ENCODE measurements around the gene PRKCZ.
"Not testable (repeated sequence)": the region's sequence is repeated elsewhere in the genome, so short reads cannot be mapped to it uniquely, and the experiment has no call there.

PRKCZ gene

DNA sequence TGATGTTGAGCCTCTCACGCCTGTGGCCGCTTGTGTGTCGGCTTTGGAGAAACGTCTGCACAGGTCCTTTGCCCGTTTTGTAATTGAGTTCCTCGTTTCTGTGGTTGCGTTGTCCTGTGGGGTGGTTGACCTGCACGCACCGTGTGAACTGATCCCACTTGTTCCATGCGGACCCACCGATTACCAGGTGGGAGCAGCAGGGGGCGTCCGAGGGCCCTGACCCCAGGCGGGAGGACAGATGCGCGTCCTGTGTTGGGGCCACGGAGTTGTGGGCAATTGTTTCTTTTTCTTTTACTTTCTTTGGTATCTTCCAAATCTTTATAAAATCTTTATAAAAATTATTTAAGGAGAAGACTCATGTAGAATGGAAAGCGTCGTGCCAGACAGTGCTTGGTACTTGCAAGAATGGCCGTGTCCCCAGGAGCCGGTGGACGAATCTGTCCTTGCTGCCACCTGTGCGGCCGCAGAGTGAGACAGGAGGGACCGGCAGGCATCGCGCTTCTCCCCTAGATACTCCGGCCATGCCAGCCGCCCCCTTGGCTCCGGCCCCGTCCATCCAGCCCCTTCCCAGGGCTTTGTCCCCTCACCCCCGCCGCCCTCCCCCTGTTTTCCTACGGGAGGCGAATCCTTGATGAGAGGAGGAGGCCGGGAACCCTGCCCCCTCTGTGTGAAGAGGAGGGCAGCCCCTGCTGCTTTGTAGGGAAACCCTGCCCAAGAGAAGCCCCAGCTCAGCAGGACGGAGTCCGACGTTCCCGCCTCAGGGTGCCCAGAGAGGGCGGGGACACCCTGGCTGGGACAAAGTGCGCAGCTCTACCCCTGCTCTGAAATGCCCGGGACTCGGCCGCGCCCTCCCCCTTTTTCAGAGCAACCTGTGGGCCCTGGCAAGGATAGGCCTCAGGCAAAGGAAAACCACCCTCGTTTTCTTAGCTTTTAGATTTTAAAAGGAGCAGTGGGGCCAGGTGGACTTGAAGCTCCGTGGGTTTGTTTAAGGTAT, 41.7 kb downstream of the PRKCZ start:
- H3K36me3 Mint-ChIP-seq (ENCODE audit: insufficient read depth) = peaks cover 2% of the 10 kb centered on the region

DNA sequence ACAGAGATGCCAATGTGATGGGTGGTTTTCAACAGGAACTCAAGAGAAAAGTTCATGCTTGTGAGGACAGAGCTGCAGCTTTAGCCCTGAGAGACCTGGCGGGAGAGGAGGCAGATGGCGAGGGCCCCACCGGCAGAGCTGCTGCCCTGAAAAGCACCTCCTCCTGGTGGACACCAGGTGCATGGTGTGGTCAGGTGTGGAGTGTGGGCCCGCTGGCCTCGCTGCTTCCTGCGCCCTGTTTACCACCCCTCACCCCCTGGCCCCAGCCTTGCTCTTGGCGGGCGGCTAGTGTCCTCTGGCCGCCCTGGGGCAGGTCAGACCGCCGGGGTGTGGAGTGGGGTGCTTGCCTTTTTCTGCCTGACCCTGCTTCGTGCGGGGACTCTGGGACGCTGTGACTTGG, 42.8 kb downstream of the PRKCZ start:
- DNase-seq (ENCODE audit: low spot score in 2 of 2) (no peak), ATAC-seq (replicated peaks; ENCODE audit: extremely low read depth, poor library complexity, severe bottlenecking) (no peak)
- no peak overlapping the region for H3K4me3 Mint-ChIP-seq
- H3K4me1 Mint-ChIP-seq = no peaks in the 10 kb centered on the region
- no peak overlapping the region for H3K27ac Mint-ChIP-seq (ENCODE audit: low read depth)
- no peaks in the 10 kb centered on the region for H3K36me3 Mint-ChIP-seq (ENCODE audit: insufficient read depth)
- H3K27me3 Mint-ChIP-seq = no peaks in the 10 kb centered on the region
- H3K9me3 Mint-ChIP-seq = no peaks in the 10 kb centered on the region

More for the DNA sequence above, 41.7 kb downstream of the PRKCZ start:
- H3K9me3 Mint-ChIP-seq = no peaks in the 10 kb centered on the region
- H3K27me3 Mint-ChIP-seq = no peaks in the 10 kb centered on the region
- peak in 1 of 2 donors; percentile 37 for DNase-seq (ENCODE audit: low spot score in 2 of 2)
- H3K4me1 Mint-ChIP-seq = no peaks in the 10 kb centered on the region
- no peak overlapping the region for H3K27ac Mint-ChIP-seq (ENCODE audit: low read depth)
- no peak for ATAC-seq (replicated peaks; ENCODE audit: extremely low read depth, poor library complexity, severe bottlenecking)
- H3K4me3 Mint-ChIP-seq = no peak overlapping the region

DNA sequence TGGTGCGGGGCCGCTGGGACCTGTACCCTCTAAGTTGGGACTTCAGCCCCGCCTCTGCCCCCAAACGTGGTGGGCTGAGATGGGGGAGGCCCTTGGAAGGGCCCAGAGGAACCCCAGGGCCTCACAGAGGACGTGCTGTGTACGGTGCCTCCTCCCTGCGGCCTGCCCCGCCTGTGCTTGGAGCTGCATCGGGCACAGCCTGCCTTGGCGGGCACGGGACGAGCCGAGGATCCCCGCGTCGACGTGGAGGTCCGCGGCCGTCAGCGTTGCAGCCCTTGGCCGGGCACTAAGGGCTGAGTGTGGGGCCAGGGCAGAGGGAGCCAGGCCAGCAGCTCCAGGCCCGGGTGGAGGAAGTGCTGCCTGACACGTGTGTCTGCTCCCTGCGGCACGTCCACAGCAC, 43.4 kb downstream of the PRKCZ start:
- no peak for ATAC-seq (replicated peaks; ENCODE audit: extremely low read depth, poor library complexity, severe bottlenecking)
- no peaks in the 10 kb centered on the region for H3K27me3 Mint-ChIP-seq
- no peak overlapping the region for H3K4me3 Mint-ChIP-seq
- DNase-seq (ENCODE audit: low spot score in 2 of 2) = no peak
- no peaks in the 10 kb centered on the region for H3K4me1 Mint-ChIP-seq
- no peaks in the 10 kb centered on the region for H3K9me3 Mint-ChIP-seq
- no peaks in the 10 kb centered on the region for H3K36me3 Mint-ChIP-seq (ENCODE audit: insufficient read depth)
- H3K27ac Mint-ChIP-seq (ENCODE audit: low read depth) = no peak overlapping the region

DNA sequence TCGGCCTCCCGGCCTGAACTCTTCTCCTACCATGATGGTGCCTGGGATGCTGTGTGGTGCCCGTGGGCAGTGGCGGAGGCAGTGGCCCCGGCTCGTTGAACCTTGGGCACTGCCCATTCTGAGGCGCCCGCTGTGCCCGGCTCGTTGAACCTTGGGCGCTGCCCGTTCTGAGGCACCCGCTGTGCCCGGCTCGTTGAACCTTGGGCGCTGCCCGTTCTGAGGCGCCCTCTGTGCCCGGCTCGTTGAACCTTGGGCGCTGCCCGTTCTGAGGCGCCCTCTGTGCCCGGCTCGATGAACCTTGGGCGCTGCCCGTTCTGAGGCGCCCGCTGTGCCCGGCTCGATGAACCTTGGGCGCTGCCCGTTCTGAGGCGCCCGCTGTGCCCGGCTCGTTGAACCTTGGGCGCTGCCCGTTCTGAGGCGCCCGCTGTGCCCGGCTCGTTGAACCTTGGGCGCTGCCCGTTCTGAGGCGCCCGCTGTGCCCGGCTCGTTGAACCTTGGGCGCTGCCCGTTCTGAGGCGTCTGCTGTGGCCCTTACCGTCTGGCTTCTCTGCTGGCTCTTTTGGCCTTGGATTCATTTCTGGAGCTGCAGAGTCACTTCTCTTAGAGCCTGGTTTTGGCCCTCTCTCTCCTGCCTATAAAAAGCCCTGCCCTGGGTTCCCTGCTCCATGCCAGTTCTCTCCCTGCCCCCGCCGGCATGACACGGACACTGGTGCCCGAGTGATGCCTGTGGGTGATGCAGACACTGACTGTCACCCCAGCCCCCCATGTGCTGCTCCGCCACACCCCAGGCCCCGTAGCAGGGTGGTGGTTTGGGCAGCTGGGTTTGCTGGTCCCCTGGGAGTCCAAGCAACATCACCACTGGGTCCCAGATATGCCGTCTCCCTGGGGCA, 44.3 kb downstream of the PRKCZ start:
- not testable (repeated sequence) for ATAC-seq (replicated peaks; ENCODE audit: extremely low read depth, poor library complexity, severe bottlenecking); H3K36me3 Mint-ChIP-seq (ENCODE audit: insufficient read depth); DNase-seq (ENCODE audit: low spot score in 2 of 2); H3K4me3 Mint-ChIP-seq; H3K27me3 Mint-ChIP-seq; H3K4me1 Mint-ChIP-seq; H3K9me3 Mint-ChIP-seq; H3K27ac Mint-ChIP-seq (ENCODE audit: low read depth)

DNA sequence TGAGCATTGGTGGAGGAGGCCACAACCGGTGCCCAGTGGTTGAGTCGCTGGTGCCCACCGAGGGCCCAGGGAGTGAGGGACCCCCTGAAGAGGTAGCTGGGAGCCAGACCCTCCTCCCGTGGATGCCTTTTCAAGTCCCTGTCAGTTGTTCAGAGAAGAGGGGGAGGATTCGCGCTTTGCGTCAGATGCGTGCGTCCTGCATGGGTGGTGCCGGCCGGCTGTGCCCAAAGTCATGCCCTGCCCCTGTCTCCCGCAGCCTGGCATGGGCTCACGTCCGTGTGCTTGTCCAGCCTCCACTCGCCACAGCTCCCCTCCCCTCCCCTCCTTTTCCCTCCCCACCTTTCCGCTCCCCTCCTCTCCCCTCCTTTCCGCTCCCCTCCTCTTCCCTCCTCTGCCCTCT, 45.2 kb downstream of the PRKCZ start:
- Mint-ChIP-seq H3K36me3 (ENCODE audit: insufficient read depth) (no peaks in the 10 kb centered on the region), H3K4me3 (no peak overlapping the region), H3K9me3 (no peaks in the 10 kb centered on the region), H3K4me1 (no peaks in the 10 kb centered on the region), H3K27me3 (no peaks in the 10 kb centered on the region), H3K27ac (ENCODE audit: low read depth) (no peak overlapping the region)
- DNase-seq (ENCODE audit: low spot score in 2 of 2) (no peak), ATAC-seq (replicated peaks; ENCODE audit: extremely low read depth, poor library complexity, severe bottlenecking) (no peak)

DNA sequence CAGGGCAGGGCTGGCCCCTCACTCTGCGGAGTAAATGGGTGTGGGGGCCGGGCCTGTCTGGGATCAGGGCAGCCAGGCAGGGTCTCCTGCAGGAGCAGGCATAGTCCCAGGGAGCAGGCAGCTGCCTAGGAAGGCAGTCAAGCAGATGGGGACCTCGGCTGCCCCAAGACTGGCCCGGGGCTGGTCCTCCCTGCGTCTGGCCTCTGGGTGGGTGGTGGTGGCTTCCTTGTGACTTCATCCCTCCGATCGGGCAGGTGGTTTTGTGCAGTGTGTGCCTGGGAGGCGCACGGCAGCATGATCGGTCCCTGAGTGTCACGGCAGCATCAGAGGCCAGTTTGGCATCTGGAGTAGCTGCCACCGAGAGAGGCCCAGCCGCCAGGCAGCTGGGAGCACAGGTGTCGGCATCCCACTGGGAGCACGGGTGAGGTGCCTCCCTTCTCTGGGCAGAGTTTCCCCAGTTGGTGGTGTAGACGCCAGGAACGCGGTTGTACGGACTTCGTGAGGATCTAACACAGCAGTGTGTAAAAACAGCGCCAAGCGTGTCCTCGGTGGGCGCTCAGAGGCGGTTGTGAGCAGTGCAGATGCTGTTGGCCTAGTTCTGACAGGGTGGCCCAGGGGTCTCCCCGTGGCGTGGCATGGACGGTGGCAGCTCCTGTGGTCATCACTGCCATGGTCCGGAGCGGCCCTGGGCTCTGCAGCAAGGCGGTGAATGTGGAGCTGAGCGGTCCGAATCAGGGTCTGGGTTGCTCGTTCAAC, 45.9 kb downstream of the PRKCZ start:
- Mint-ChIP-seq H3K27me3 (no peaks in the 10 kb centered on the region), H3K36me3 (ENCODE audit: insufficient read depth) (no peaks in the 10 kb centered on the region), H3K27ac (ENCODE audit: low read depth) (no peak overlapping the region), H3K4me1 (no peaks in the 10 kb centered on the region), H3K4me3 (no peak overlapping the region), H3K9me3 (no peaks in the 10 kb centered on the region)
- no peak for ATAC-seq (replicated peaks; ENCODE audit: extremely low read depth, poor library complexity, severe bottlenecking)
- no peak for DNase-seq (ENCODE audit: low spot score in 2 of 2)

DNA sequence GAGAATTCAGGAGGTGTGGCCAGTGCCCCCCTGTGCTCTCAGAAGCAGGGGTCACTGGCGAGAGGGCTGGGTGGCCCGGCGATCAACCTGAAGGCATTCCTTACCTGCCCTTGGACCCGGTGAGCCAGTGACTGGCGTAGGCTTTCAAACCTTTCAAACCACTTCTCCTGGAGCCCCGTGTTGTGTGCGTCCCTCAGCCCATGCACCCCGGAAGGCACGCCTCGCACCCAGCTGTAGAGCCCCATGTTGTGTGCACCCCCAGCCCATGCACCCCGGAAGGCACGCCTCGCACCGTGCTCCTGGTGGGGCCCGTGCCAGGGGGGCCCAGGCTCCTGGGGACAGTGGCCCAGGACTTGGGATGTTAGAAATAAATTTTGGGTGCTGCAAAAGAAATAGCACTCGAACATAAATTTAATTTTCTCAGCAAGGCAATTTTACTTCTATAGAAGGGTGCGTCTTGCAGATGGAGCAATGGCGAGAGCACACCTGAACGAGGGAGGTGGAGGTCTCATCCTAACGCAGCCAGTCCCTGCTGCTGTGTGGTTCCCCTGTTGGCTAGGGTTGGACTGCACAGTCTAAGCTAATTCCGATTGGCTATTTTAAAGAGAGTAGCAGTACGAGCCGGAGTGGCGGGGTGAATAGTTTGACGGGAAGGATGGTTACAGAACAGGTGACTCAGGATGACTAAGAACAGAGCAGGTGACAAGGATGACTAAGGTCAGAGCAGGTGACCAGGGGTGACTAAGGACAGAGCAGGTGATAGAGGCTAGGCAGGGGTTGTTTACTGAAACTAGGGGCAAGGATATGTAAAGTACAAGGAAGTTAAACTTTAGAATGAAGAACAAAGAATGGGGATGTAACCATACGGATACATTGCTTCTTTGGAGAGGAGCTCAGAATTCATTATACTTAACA, 47.4 kb downstream of the PRKCZ start:
- Mint-ChIP-seq H3K27me3 (no peaks in the 10 kb centered on the region), H3K27ac (ENCODE audit: low read depth) (no peak overlapping the region), H3K4me1 (no peaks in the 10 kb centered on the region), H3K36me3 (ENCODE audit: insufficient read depth) (peaks cover 2% of the 10 kb centered on the region), H3K9me3 (no peaks in the 10 kb centered on the region), H3K4me3 (no peak overlapping the region)
- no peak for DNase-seq (ENCODE audit: low spot score in 2 of 2)
- ATAC-seq (replicated peaks; ENCODE audit: extremely low read depth, poor library complexity, severe bottlenecking) = no peak

DNA sequence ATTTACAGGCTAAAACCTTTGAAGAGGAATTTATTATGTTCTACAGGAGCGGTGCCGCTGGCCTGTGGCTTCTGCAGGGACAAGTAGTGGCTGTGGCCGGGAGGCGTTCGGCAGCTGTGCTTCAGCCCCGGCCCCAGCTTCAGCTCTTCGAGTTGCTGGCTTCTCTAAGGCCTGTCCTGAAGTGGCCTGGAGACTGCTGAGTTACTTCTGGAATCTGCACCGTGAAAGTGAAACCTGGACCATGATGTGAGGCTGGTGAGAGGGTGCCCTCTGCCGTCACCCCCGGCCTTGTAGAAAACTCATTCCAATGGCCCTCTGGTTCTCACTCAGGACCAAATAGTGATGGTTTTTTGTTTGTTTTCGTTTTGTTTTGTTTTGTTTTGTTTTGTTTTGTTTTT, 48.1 kb downstream of the PRKCZ start:
- Mint-ChIP-seq H3K4me1 (peaks cover 2% of the 10 kb centered on the region), H3K9me3 (no peaks in the 10 kb centered on the region), H3K27ac (ENCODE audit: low read depth) (no peak overlapping the region), H3K27me3 (no peaks in the 10 kb centered on the region), H3K4me3 (no peak overlapping the region), H3K36me3 (ENCODE audit: insufficient read depth) (peaks cover 2% of the 10 kb centered on the region)
- ATAC-seq (replicated peaks; ENCODE audit: extremely low read depth, poor library complexity, severe bottlenecking) (no peak), DNase-seq (ENCODE audit: low spot score in 2 of 2) (no peak)

DNA sequence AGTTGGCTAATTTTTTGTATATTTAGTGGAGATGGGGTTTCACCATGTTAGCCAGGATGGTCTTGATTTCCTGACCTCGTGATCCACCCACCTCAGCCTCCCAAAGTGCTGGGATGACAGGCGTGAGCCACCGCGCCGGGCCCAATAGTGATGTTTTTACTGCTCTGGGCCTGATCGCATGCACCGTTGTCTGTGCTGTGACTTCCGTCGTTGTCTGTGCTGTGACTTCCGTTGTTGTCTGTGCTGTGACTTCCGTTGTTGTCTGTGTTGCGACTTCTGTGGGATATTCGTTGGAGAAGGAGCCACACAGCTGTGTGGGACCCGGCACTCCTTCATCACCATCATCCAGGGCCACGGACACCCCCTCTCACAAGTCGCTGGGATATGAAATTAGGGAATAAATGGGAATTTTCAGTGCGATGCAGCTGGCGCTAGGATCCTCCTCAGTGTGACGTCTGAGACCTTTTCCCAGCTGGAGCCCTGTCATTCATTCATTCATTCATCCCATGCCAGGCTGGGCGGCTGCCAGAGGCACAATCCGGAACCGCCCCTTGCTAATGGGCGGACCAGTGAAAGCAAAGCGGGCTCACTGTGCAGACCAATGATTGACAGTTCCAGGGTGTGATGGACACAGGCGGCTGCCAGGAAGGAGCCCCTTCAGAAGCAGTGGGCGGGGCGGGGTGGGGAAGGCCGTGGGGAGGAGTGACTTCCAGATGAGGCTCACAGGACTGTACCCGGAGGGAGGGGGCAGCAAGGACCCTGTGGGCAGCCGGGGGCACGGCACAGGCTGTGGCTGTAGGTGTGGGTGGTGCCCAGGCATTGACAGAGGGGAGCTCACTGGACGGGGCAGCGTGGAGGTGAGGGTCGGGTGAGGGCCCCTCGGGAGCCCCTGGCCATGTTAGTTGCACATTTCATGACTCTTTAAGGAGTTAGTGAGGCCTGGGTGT, 48.9 kb downstream of the PRKCZ start:
- no peak overlapping the region for H3K4me3 Mint-ChIP-seq
- no peaks in the 10 kb centered on the region for H3K9me3 Mint-ChIP-seq
- ATAC-seq (replicated peaks; ENCODE audit: extremely low read depth, poor library complexity, severe bottlenecking) = no peak
- H3K4me1 Mint-ChIP-seq = peaks cover 7% of the 10 kb centered on the region
- H3K27ac Mint-ChIP-seq (ENCODE audit: low read depth) = no peak overlapping the region
- no peaks in the 10 kb centered on the region for H3K27me3 Mint-ChIP-seq
- peaks cover 2% of the 10 kb centered on the region for H3K36me3 Mint-ChIP-seq (ENCODE audit: insufficient read depth)
- no peak for DNase-seq (ENCODE audit: low spot score in 2 of 2)

DNA sequence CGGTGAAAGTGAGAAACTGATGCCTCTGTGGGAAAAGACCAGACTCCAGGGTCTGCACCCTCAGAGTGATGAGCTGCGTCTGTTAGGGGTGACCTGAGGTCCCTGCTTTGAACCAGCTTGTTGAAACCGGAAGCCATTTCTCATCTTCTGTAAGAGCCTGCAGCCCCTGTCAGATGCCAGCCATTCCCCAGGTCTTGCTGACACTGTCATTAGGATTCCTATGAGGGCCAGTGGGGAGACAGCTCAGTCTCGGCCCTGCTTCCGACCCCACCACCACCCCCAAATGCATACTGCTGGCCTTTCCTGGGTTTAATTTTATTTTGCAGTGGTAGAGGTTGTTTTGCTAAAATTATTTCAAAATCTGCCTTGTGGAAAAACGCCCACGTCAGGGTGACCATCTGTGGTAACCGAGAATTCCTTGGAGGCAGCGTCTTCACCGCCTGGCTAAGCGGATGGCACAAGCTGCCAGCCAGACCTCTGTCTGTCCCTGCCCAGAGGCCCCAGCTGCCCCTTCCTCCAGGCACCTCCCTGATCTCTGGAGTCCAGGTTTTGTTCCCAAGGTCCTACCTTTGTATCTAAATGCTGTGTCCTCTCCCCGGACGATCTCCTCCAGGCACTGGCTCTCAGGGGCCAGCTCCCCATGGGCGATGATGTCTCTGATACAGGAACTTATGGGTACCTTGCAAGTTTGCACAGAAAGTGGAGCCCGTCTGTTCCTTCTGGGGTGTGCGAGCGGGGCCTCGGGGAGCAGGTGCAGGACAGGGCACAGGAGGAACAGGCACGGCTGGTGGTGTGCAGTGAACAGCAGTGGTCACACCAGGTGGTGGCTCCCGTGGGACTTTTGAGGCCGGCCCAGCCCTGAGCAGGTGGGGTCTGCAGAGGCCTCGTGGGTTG, 49.9 kb downstream of the PRKCZ start:
- DNase-seq (ENCODE audit: low spot score in 2 of 2) = no peak
- H3K27ac Mint-ChIP-seq (ENCODE audit: low read depth) = peak overlapping the region; percentile 9

More for the DNA sequence above, 49.9 kb downstream of the PRKCZ start:
- Mint-ChIP-seq H3K9me3 (no peaks in the 10 kb centered on the region), H3K36me3 (ENCODE audit: insufficient read depth) (peaks cover 2% of the 10 kb centered on the region), H3K27me3 (no peaks in the 10 kb centered on the region), H3K4me3 (no peak overlapping the region), H3K4me1 (peaks cover 7% of the 10 kb centered on the region)
- no peak for ATAC-seq (replicated peaks; ENCODE audit: extremely low read depth, poor library complexity, severe bottlenecking)
